Fibroblast of lung (primary cell): Measurements from ENCODE around the gene EML2. TPM values are rescaled to one million over a fixed set of nuclear protein-coding genes. Genes with fewer than 3 reads are reported as not detected.

ENCODE experiments used
- DNase-seq, 2 donors: peaks; one replicate each; pipeline versions ENCODE4 v3.0.0 to v3.0.0-alpha.2; 2010; ENCODE audit warnings: low read depth in 2 of 2
- H2AFZ ChIP-seq: 2 replicates; pipeline ENCODE4 v1.5.1; 2012; ENCODE audit warnings: low read length, control low read depth, inconsistent platforms
- H3K27ac ChIP-seq: 2 replicates; pipeline ENCODE4 v1.5.1; 2011; ENCODE audit warnings: low read length, control low read depth; ENCODE audit not compliant: insufficient read depth
- H3K27me3 ChIP-seq: 2 replicates; pipeline ENCODE4 v1.5.1; 2011; ENCODE audit warnings: mild to moderate bottlenecking, low read length; ENCODE audit not compliant: control insufficient read depth, insufficient read depth
- H3K36me3 ChIP-seq: 2 replicates; pipeline ENCODE4 v1.5.1; 2011; ENCODE audit warnings: low read length; ENCODE audit not compliant: control insufficient read depth, insufficient read depth
- H3K4me1 ChIP-seq: 2 replicates; pipeline ENCODE4 v1.5.1; 2011; ENCODE audit warnings: low read length; ENCODE audit not compliant: control insufficient read depth, insufficient read depth; ENCODE audit errors: extremely low read depth
- H3K4me2 ChIP-seq: 2 replicates; pipeline ENCODE4 v1.5.1; 2011; ENCODE audit warnings: low read length, control low read depth; ENCODE audit not compliant: insufficient read depth; ENCODE audit errors: extremely low read depth
- H3K4me3 ChIP-seq, 4 experiments: fragments of 200-600 bp in 1 of 4; sonication (generic) in 1 of 4; replicated peaks in 1 of 4; 2 replicates each; pipeline ENCODE4 v1.5.1; 2011 to 2016; ENCODE audit warnings: low read length in 4 of 4, low read depth in 3 of 4, mild to moderate bottlenecking in 3 of 4, control low read depth in 2 of 4, inconsistent platforms in 1 of 4, mixed read lengths in 1 of 4; ENCODE audit not compliant: insufficient read depth in 1 of 4; ENCODE audit errors: control extremely low read depth in 1 of 4
- H3K79me2 ChIP-seq: 2 replicates; pipeline ENCODE4 v1.5.1; 2012; ENCODE audit warnings: mild to moderate bottlenecking, low read length, inconsistent platforms; ENCODE audit not compliant: control insufficient read depth, insufficient read depth
- H3K9ac ChIP-seq: 2 replicates; pipeline ENCODE4 v1.5.1; 2011; ENCODE audit warnings: mild to moderate bottlenecking, low read length, control low read depth; ENCODE audit not compliant: insufficient read depth
- H3K9me3 ChIP-seq: 2 replicates; pipeline ENCODE4 v1.5.1; 2012; ENCODE audit warnings: low read depth, low read length; ENCODE audit not compliant: control insufficient read depth, insufficient read depth
- H4K20me1 ChIP-seq: 2 replicates; pipeline ENCODE4 v1.5.1; 2011; ENCODE audit warnings: low read length; ENCODE audit not compliant: control insufficient read depth, insufficient read depth; ENCODE audit errors: extremely low read depth
- EZH2 ChIP-seq: IDR thresholded peaks from 2 replicates; pipeline ENCODE4 v1.5.1; 2012; ENCODE audit warnings: low read length, control low read depth, mild to moderate bottlenecking; ENCODE audit errors: missing control alignments
- polyA plus RNA-seq, 2 donors: library from polyadenylated mRNA; depleted of rRNA in 1 of 2; stranded (reverse) in 1 of 2; unstranded in 1 of 2; fragments of >200 nt; gene quantifications; 2 replicates each; pipeline ENCODE4 v1.2.1, GENCODE V29; 2011 to 2012; ENCODE audit warnings: missing spikeins in 1 of 2
- total RNA-seq: library from RNA; depleted of rRNA; stranded (reverse); fragments of >200 nt; gene quantifications from 2 replicates; pipeline ENCODE4 v1.2.1, GENCODE V29; 2014
- TF ChIP-seq, protein P1 (sequence below), 2 donors: IDR thresholded peaks in 1 of 2; conservative IDR thresholded peaks in 1 of 2; 1 replicate in 1 of 2; 2 replicates in 1 of 2; pipeline ENCODE4 v1.5.1; 2011 to 2012; ENCODE audit warnings: low read length in 2 of 2, control low read depth in 1 of 2, inconsistent platforms in 1 of 2, low read depth in 1 of 2, mild to moderate bottlenecking in 1 of 2

The EML2 gene
- total and polyA plus RNA-seq, 2 donors (not counting 1 experiment from before 2014, with no cell fraction given): 11.2 to 69.9 TPM

- Histone ChIP-seq H3K4me3 (no peak overlapping the region), H3K4me1 (no peaks in the 10 kb centered on the region), H3K4me2 (no peak overlapping the region), H3K27ac (no peak overlapping the region), H3K27me3 (no peaks in the 10 kb centered on the region), H4K20me1 (no peaks in the 10 kb centered on the region), H3K79me2 (no peaks in the 10 kb centered on the region), H3K36me3 (no peaks in the 10 kb centered on the region), H3K9me3 (no peaks in the 10 kb centered on the region), H3K9ac (no peak overlapping the region), H2AFZ (no peak overlapping the region)
- TF ChIP-seq, protein P1, sequence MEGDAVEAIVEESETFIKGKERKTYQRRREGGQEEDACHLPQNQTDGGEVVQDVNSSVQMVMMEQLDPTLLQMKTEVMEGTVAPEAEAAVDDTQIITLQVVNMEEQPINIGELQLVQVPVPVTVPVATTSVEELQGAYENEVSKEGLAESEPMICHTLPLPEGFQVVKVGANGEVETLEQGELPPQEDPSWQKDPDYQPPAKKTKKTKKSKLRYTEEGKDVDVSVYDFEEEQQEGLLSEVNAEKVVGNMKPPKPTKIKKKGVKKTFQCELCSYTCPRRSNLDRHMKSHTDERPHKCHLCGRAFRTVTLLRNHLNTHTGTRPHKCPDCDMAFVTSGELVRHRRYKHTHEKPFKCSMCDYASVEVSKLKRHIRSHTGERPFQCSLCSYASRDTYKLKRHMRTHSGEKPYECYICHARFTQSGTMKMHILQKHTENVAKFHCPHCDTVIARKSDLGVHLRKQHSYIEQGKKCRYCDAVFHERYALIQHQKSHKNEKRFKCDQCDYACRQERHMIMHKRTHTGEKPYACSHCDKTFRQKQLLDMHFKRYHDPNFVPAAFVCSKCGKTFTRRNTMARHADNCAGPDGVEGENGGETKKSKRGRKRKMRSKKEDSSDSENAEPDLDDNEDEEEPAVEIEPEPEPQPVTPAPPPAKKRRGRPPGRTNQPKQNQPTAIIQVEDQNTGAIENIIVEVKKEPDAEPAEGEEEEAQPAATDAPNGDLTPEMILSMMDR (conservative IDR thresholded peaks at IDR 0.05 in 1 of 2, IDR thresholded peaks at IDR 0.05 in 1 of 2; ENCODE audit: low read depth in 1 of 2, low read length in 2 of 2): no peak
- TF ChIP-seq EZH2: no peak
- DNase-seq: no peak
Observed at GRCh38 chr19:45653634-45654033, 14.4 kb upstream of the EML2 start.

DNA sequence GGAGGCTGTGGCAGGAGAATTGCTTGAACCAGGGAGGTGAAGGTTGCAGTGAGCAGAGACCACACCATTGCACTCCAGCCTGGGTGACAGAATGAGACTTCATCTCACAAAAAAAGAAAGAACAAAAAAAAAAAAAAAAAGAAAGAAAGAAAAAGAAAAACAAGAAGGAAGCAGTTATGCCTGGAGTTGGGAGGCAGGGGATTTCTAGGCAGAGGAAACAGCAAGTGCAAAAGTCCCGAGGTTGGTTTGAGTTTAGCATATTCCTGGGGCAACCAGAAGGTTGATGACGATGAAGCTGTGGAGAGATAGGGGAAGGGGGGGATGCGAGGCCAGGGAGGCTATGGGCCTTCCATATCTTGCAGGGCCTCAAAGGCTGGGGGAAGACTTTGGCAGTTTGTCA, 11.5 kb upstream of the EML2 start:
- H3K79me2 ChIP-seq: no peaks in the 10 kb centered on the region
- no peaks in the 10 kb centered on the region for H4K20me1 ChIP-seq
- H3K9me3 ChIP-seq: no peaks in the 10 kb centered on the region
- no peaks in the 10 kb centered on the region for H3K4me1 ChIP-seq
- no peak overlapping the region for H3K27ac ChIP-seq
- H3K4me3 ChIP-seq: no peak overlapping the region
- no peaks in the 10 kb centered on the region for H3K36me3 ChIP-seq
- no peak overlapping the region for H3K4me2 ChIP-seq
- no peak for DNase-seq
- H2AFZ ChIP-seq: no peak overlapping the region
- no peak overlapping the region for H3K9ac ChIP-seq
- H3K27me3 ChIP-seq: no peaks in the 10 kb centered on the region
- TF ChIP-seq EZH2: no peak
- TF ChIP-seq, protein P1 (conservative IDR thresholded peaks at IDR 0.05 in 1 of 2, IDR thresholded peaks at IDR 0.05 in 1 of 2; ENCODE audit: low read depth in 1 of 2, low read length in 2 of 2): no peak

- Histone ChIP-seq H3K36me3 (no peaks in the 10 kb centered on the region), H3K27me3 (no peaks in the 10 kb centered on the region), H4K20me1 (no peaks in the 10 kb centered on the region), H3K4me3 (peak overlapping the region in 2 of 4 experiments; percentile 63 to 65), H3K4me1 (peaks cover 2% of the 10 kb centered on the region), H3K79me2 (no peaks in the 10 kb centered on the region), H3K4me2 (no peak overlapping the region), H3K9me3 (no peaks in the 10 kb centered on the region), H2AFZ (no peak overlapping the region), H3K9ac (no peak overlapping the region), H3K27ac (no peak overlapping the region)
- no peak for TF ChIP-seq EZH2
- TF ChIP-seq, protein P1 (conservative IDR thresholded peaks at IDR 0.05 in 1 of 2, IDR thresholded peaks at IDR 0.05 in 1 of 2; ENCODE audit: low read depth in 1 of 2, low read length in 2 of 2): no peak
- no peak for DNase-seq
Observed at GRCh38 chr19:45646345-45646698, 7.1 kb upstream of the EML2 start.
